GF-D8 (cell line): Measurements from ENCODE around the gene SYNE4.
"Not testable (repeated sequence)": the region's sequence is repeated elsewhere in the genome, so short reads cannot be mapped to it uniquely, and the experiment has no call there.

Source experiments
- DNase-seq: peaks from one replicate; lab custom pipeline; 2025; lab: John Stamatoyannopoulos, UW

Gene SYNE4

DNA sequence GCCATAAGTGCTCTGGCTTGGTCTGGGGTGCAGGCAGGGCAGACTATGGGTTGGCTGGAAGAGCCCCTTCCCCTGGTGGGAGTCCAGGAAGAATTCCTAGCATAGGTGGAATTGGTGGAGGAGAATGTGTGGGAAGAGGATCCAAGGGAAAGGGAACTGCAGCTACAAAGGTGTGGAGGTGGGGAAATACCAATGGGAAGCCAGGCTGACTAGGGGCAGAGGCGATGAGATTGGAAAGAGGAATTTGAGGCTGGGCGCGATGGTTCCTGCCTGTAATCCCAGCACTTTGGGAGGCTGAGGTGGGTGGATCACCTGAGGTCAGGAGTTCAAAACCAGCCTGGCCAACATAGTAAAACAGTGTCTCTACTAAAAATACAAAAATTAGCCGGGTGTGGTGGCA lies 18.5 kb downstream of the SYNE4 start:
- no peak for DNase-seq

DNA sequence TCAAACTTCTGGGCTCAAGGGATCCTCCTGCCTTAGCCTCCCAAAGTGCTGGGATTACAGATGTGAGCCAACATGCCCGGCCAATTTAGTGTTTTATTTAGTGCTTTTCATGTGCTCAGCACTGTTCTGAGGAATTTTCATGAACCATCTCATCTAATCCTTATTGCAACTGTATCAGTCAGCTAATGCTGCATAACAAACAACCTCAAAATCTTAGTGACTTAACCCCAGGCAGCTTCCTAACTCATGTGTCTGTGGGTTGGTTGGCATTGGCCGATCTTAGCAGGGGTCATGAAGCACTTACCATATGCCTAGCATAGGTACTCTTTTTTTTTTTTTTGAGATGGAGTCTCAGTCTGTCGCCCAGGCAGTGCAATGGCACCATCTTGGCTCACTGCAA lies 19.8 kb downstream of the SYNE4 start:
- no peak for DNase-seq

DNA sequence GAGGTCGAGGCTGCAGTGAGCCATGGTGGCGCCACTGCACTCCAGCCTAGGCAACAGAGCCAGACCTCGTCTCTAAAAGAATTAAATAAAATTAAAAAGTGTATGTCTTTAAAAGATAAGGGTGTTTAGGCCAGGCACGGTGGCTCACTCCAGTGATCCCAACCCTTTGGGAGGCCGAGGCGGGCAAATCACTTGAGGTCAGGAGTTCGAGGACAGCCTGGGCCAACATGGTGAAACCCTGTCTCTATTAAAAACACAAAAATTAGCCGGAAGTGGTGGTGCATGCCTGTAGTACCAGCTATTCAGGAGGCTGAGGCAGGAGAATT lies 21.1 kb downstream of the SYNE4 start:
- no peak for DNase-seq

DNA sequence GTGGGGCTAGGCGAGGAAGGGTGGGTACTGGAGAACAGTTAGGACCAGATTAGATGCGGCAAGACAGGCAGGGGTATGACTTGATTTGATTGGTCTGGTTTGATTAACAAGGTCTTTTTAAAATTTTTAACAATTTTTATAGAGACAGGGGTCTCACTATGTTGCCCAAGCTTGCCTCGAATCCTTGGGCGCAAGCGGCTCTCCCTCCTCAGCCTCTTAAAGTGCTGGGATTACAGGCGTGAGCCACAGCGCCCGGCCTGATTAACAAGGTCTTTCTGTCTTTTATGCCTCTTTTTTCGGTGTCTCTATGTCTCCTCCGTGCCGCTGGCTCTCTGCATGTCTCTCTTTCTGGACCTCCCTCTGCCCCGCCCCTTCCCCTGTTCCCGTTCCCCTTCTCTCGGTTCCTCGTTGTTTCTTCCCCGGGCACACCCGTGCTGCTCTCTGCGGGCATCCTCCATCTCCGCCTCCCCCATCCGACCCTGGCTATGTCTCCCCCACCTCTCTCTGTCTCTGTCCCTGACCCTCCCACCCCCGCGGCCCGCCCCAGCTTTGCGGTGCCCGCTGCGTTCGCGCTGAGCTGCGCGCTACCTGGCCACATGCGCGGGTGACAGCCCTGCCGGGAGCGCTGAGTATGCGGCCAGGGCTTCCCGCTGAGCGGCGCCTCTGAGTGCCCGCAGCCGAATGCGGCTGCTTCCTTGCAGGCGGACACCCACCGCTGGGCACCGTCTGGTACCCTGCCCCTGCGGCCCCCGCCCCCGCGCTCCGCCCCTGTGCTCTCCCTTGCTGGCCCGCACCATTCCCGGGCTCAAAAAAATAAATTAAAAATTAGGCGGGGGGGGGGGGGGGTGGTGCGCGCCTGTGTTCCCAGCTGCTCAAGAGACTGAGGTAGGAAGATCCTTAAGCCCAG lies 21.7 kb downstream of the SYNE4 start:
- DNase-seq = no peak

DNA sequence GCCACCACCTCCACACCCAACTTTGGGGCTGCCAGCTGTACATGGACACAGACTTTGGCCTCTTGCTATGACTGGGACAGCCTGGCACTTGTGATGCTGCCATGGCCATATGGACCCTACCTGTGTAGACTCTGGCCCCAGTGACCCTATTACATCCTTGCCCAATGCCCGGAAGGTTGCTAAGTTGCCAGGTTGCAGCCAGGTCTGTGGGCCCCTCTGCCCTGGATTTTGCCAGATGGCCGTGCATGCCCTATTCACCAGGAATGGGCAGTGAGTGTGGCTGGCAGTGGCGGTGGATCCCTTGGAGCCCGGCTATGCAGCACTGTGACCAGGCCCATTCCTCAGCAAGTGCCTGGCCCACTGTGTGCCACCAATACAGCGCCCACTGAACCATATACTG lies 22.5 kb downstream of the SYNE4 start:
- no peak for DNase-seq

DNA sequence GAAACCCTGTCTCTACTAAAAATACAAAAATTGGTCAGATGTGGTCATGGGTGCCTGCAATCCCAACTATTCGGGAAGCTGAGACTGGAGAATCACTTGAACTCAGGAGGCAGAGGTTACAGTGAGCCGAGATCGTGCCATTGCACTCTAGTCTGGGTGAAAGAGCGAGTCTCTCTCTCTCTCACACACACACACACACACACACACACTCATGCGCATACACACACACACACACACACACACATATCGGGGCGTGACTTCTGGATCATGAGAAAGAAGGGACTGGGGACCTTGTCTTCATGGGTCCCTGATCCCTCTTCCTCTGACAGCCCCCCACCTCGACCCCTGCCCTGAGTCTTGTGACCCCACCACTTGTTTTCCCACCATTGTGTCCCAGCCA lies 25.4 kb downstream of the SYNE4 start:
- no peak for DNase-seq

DNA sequence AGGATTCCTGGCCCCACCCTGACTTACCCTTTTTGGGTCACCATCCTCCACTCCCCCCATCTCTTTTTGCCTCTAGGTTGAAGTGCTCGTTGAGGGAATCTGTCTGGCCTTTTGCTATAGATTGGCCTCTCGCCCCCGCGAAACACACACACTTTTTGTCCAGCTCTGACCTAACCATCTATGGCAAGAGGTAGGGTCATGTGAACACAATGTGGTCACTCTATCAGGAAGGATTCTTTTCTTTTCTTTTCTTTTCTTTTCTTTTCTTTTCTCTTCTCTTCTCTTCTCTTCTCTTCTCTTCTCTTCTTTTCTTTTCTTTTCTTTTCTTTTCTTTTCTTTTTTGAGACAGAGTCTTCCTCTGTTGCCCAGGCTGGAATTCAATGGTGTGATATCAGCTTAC lies 27.6 kb downstream of the SYNE4 start:
- DNase-seq = not testable (repeated sequence)

DNA sequence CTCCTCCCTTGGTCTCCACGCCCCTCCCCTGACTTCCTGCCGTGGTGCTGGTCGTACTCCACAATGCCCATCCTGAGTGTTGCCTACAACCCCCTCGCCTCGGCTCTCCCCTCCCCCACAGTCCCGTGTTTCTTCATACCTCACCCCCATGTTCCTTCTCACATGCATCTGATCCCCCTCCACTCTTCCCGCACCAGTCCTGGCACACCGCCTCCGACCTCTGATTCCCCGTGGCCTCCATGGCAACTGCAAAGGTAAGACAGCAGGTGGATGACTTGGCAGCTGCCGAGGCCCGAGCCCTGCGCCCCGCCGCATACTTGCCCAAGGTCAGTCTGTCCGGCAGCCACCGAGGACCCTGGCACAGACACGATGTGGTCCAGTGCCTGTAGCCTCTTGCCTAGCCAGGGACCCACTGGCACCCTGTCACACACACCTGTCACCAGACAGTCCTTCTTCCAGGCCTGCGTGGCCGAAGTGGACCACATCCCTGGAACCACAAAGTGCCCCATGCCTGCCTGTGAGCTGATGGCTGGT lies 29.7 kb downstream of the SYNE4 start:
- no peak for DNase-seq

DNA sequence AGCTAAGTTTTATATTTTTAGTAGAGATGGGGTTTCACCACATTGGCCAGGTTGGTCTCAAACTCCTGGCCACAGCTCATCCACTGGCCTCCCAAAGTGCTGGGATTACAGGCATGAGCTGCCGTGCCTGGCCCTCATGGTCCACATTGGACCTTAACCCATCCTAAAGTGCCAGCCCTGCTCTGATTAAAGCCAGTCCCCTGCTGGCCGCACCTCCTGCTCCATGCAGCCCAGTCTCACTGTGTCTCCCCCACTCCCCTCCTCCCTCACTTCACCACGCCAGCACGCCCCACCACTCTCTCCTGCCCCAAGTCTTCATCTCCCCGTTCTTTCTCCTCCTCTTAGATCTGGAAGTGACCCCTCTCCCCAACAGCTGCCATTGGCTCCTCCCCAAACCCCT lies 30.3 kb downstream of the SYNE4 start:
- DNase-seq = no peak

DNA sequence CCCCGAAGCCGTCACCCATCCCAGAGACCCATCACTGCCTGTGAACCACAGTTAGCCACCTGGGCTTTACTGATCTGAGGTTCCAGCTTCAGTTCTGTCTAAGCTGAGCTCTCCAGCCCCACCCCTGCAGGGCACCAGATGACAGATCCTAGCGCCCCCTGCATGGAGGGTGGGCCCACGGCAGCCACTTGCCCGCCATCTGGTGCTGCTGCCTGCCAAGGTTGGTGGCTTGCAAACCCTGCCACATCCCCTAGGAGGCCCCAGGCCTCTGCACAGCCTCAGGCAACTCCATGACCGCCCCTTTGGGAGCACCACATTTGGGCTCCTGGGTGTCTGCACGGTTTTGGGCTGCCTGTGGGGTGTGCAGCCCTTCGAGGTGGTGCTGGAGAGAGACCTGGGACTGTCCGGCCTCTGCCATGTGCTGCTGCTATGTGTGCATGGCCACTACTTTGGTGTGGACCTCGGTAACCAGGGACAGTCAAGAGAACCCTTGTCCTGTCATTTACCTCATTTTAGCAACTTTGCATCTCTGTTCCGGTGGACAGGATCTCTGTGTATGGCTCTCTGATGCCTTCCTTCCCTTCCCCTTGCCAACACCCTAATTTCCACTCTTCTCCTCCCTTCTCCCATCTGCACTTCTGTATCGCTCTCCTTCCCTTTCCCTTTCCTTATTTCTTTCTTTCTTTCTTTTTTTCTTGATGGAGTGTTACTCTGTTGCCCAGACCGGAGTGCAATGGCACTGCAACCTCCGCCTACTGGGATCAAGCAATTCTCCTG lies 31.0 kb downstream of the SYNE4 start:
- no peak for DNase-seq

DNA sequence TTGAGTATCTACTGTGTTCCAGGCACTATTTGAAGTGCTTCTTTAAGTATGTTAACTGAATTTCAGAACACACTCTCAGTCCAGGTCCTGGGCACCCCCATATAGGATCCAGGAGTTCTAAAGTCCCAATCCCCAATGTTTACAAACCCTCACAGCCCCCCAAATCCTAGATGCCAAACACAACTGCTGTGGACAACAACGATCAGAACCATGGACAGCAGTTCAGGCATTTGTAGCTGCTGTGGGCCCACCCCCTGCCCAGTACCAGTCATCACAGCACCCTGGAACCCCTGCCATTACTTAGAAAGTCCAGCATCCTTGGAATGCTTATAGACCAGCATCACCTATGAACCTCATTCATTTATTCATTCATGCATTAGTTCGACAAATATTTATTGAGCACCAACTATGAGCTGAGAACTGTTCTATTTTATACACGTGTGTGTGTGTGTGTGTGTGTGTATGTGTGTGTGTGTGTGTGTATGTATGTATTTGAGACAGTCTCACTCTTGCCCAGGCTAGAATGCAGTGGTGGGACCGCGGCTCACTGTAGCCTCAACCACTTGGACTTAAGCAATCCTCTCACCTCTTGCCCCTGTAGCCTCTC lies 32.9 kb downstream of the SYNE4 start:
- no peak for DNase-seq

DNA sequence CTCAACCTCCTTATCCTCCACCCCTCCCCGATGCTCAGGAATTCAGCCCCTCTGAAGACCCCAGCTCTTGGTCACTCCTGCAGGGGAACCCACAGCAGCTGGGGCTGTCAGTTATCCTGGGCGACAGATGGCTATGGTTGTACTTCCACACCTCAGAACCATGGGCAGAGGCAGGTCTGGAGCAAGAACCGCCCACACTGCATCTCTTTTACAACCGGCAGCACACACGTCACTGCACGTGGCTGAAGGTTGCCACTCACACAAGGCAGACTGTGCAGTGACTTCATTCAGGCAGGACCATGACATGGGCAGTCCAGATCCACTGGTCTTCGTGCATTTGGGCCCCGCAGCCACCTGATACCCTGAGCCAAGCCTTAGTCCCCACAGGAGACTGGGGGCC lies 35.1 kb downstream of the SYNE4 start:
- no peak for DNase-seq

DNA sequence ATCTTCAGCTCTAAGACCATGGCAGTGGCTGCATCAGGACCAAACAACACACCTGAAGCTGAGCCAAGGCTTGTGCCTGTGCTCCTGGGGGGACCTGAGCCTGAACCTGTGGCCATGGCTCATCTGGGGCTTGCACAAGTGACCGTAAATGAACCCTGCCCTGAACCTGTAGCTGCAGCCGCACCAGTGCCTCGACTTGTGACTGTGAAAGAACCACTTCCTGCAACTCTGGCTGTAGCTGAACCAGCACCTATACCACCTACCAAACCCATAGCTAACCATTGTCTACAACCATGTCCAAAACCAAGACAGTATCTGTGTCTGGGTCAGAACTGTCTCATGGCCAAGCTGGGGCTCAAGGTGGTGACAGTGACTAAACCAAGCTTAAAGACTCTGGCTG lies 41.8 kb downstream of the SYNE4 start:
- DNase-seq = no peak

DNA sequence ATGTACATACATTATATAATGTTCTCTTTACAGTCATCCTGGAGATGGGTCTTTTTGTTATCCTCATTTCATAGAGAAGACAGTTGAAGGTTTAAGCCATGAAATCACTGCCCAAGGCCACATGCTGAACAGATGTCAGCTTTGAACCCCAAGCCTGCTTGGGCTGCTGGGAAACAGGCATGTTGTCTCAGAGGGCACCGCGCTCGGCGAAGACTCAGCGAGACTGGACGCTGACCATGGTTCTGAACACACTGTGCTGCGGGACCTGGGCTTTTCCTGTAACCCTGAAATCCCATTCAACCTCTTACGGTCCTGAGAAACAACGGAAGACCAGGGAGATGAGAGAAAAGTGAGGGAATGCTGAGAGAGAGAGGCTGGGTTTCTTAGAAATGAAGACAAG lies 45.1 kb downstream of the SYNE4 start:
- DNase-seq = no peak

DNA sequence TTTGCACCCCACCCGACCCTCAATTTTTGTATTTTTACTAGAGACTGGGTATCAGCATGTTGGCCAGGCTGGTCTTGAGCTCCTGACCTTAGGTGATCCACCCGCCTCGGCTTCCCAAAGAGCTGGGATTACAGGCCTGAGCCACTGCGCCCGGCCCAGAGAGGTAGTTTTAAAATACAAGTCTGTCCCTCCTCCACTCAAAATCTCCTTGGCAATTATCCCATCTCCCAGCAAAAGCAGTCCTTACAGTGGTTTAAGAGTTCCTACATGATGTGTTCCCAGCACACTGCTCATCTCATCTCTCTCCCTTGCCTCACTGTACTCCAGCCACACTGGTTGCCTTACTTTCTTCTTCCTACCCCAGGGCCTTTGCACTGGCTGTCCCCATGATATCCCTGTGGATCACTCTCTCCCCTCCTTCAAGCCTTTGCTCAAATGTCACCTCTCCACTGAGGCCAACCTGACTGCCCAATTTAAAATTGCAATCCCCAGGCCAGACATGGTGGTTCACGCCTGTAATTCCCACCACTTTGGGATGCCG lies 48.1 kb downstream of the SYNE4 start:
- no peak for DNase-seq

DNA sequence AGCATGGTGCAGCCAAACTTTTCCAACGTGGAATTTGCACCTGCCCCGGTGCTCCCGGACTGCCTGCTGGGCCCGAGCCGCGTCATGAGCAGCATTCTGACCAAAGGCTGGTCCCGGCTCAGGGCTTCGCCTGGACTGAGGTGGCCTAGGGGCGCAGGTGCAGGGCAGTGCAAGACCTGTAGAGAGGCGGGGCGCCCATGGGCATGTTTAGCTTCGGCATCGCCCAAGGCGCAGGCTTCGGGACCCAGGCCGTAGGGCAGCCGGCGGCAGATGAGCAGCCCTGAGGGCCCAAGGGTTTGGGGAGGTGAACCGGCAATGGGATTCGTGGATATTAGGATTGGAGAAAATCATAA lies 48.7 kb downstream of the SYNE4 start:
- DNase-seq = no peak

DNA sequence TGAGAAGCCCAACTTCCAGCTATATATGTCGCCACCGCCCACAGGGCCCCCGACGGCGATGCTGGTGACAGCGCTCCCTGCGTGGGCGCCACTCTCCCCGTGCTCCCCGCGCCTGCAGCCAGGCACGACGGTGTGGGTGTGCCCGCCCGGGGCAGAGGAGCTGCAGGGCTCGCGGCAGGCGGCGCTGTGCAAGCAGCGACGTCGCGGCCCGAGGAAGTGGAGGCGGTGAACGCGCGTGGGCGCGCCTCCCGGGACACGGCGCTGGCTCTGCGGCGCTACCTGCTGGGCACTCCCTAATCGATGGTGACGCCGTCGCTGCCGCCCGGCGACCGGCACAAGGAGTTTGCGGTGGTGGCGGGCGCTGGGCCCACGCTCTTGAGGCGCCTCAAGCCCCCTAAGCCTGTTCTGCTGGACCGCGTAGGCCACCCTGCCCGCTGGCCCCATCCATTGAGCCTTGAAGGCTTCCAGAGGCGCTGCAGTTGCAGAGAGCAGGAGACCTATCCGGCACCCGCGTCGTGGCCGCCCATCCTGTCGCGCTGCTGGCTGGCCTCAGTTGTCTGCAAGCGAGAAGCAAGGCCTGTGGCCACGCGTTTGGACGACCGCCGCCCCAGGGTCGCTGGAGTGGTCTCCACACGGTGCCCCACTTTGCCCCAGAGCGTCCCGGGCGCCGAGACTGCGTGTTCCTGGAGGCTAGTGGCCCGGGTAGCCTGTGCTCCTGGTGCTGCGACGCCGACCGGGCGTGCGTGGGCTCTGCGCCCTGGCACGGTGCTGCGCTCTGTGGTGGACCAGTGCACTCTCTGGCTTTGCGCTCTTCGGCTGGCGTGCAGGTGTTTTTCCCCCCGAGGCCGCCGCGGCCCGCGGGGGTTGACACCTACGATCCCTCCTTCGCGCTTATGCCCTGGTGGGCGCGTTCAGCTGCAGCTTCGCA lies 49.3 kb downstream of the SYNE4 start:
- no peak for DNase-seq

DNA sequence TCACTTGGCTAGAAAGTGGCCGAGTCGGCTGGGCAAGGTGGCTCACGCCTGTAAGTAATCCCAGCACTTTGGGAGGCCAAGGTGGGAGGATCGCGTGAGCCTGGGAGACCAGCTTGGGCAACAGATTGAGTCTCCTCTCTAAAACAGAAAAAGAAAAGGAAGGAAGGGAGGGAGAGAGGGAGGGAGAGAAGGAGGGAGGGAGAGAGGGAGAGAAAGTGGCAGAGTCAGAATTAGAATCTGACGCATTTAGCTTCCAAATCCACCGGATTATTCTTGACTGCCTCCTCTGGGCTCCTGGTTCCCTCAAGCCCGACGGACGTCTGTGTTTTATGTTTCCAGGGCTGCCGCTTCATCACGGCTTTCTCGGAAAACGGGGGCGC lies 50.0 kb downstream of the SYNE4 start:
- DNase-seq = no peak

DNA sequence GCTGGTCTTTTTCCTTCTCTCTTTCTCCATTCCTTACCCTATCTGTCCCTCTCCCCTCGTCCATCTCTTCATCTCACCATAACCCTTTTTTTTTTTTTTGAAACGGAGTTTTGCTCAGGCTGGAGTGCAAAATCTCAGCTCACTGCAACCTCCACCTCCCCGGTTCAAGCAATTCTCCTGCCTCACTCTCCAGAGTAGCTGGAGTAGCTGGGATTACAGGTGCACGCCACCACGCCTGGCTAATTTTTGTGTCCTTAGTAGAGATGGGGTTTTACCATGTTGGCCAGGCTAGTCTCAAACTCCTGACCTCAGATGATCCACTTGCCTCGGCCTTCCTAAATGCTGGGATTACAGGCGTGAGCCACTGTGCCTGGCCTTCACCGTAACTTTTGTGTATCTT lies 51.2 kb downstream of the SYNE4 start:
- not testable (repeated sequence) for DNase-seq

DNA sequence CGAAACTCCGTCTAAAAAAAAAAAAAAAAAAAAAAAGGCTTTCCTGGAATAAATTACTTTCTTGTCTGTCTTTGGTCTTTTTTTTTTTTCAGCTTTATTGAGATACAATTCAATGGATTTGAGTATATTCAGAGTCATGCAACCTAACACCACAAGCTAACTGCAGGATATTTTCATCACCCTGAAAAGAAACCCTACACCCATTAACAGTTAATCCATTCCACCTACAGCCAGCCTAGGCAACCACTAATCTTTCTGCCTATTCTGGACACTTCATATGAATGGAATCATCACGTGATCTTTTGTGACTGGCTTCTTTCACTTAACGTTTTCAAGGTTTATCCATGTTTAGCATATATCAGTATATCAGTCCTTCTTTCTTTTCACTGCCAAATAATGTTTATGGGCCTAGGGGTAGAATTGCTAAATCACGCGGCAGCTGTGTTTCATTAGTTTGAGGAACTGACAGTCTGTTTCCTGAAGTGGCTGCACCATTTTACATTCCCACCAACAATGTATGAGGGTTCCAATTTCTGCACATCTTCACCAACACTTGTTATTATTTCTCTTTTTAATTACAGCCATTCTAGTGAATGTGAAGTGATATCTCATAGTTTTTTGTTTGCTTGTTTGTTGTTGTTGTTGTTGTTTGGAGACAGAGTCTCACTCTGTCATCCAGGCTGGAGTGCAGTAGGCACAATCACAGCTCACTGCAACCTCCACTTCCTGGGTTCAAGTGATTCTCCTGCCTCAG lies 52.6 kb downstream of the SYNE4 start:
- DNase-seq = peak; percentile 7
